ENCODE data around the gene MCF2L.

DNA sequence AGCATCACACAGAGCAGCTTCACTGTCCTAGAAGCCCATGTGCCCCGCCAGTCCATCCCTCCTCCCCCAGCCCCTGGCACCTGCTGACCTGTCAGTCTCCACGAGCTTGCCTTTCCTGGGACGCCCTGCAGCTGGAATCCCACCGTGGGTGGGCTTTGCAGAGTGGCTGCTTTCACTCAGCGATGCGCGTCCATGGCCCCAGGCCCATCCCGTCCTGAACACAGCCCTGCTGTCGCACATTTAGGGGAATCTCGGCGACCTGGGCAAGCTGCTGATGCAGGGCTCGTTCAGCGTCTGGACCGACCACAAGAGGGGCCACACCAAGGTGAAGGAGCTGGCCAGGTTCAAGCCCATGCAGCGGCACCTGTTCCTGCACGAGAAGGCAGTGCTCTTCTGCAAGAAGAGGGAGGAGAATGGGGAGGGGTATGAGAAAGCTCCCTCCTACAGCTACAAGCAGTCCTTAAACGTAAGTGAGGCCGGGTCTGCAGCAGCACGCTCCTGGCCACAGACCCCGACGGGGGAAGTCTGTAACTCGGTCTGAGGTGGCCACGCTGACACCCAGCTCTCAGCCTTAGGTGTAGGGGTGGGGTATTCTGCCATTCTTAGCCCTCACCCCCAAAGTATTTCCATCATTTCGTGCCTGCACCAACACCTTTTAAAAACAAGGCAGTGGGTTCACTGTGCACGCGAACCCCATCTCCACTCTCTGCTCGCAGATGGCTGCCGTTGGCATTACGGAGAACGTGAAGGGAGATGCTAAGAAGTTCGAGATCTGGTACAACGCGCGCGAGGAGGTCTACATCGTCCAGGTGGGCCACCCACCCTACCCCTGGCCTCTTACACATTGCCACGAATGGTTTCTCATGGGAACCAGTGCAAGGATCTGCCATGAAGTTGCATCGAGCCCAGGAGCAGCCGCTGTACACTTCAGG, 118.2 kb downstream of the MCF2L start:
- TF ChIP-seq ZNF622 (IDR thresholded peaks at IDR 0.05) (no peak), KDM1A (IDR thresholded peaks at IDR 0.05; ENCODE audit: borderline replicate concordance) (no peak), ATF7 (IDR thresholded peaks at IDR 0.05; ENCODE audit: low read depth) (no peak), SMC3 (IDR thresholded peaks at IDR 0.05; ENCODE audit: borderline replicate concordance, low read length) (no peak), NR2C2 (IDR thresholded peaks at IDR 0.05; ENCODE audit: borderline replicate concordance, control insufficient read depth, insufficient read length, low read depth) (no peak), TAF1 (IDR thresholded peaks at IDR 0.05; ENCODE audit: borderline replicate concordance, low read depth, low read length) (no peak), POLR2AphosphoS5 (IDR thresholded peaks at IDR 0.05; ENCODE audit: low read length) (no peak), KAT2A (conservative IDR thresholded peaks at IDR 0.05; ENCODE audit: control insufficient read depth, low read depth, low read length) (no peak), BRCA1 (IDR thresholded peaks at IDR 0.05; ENCODE audit: low read depth, low read length) (no peak), TARDBP (IDR thresholded peaks at IDR 0.05; ENCODE audit: borderline replicate concordance) (no peak), NR2F1 (conservative IDR thresholded peaks at IDR 0.05) (no peak)
- TF ChIP-seq, protein P1, sequence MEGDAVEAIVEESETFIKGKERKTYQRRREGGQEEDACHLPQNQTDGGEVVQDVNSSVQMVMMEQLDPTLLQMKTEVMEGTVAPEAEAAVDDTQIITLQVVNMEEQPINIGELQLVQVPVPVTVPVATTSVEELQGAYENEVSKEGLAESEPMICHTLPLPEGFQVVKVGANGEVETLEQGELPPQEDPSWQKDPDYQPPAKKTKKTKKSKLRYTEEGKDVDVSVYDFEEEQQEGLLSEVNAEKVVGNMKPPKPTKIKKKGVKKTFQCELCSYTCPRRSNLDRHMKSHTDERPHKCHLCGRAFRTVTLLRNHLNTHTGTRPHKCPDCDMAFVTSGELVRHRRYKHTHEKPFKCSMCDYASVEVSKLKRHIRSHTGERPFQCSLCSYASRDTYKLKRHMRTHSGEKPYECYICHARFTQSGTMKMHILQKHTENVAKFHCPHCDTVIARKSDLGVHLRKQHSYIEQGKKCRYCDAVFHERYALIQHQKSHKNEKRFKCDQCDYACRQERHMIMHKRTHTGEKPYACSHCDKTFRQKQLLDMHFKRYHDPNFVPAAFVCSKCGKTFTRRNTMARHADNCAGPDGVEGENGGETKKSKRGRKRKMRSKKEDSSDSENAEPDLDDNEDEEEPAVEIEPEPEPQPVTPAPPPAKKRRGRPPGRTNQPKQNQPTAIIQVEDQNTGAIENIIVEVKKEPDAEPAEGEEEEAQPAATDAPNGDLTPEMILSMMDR (IDR thresholded peaks at IDR 0.05 in 2 of 3, conservative IDR thresholded peaks at IDR 0.05 in 1 of 3; ENCODE audit: control insufficient read depth in 2 of 3, extremely low read depth in 1 of 3, insufficient read depth in 1 of 3, low read depth in 3 of 3, low read length in 3 of 3) = no peak
